ENCODE results near the gene CGNL1.
A peak's percentile ranks its signal among the peaks of the same experiment; 100 is the strongest.

CGNL1 gene

GRCh38 chr15:57345584-57345983, 30.7 kb upstream of the CGNL1 start:
- DNase-seq: peak in 2 of 10 donors; percentile 56 to 70
- intact Hi-C loops (cut with DNase I): no loop called here

- intact Hi-C loops (cut with DNase I): no loop called here
- DNase-seq: no peak
Measured at GRCh38 chr15:57348081-57348480, 28.2 kb upstream of the CGNL1 start.

- no peak for DNase-seq
- intact Hi-C loops (cut with DNase I): no loop called here
Measured at GRCh38 chr15:57352535-57353316, 23.6 kb upstream of the CGNL1 start.

GRCh38 chr15:57353317-57353804, 22.9 kb upstream of the CGNL1 start:
- intact Hi-C loops (cut with DNase I): no loop called here
- no peak for DNase-seq

- DNase-seq: no peak
- intact Hi-C loops (cut with DNase I): no loop called here
Measured at GRCh38 chr15:57354436-57355123, 21.7 kb upstream of the CGNL1 start.

- no peak for DNase-seq
- intact Hi-C loops (cut with DNase I): no loop called here
Measured at GRCh38 chr15:57355259-57355658, 21.0 kb upstream of the CGNL1 start.

- intact Hi-C loops (cut with DNase I): no loop called here
- DNase-seq: no peak
Measured at GRCh38 chr15:57356178-57356577, 20.1 kb upstream of the CGNL1 start.

- no peak for DNase-seq
- intact Hi-C loops (cut with DNase I): no loop called here
Measured at GRCh38 chr15:57356636-57357035, 19.7 kb upstream of the CGNL1 start.

- no peak for DNase-seq
- intact Hi-C loops (cut with DNase I): no loop called here
Measured at GRCh38 chr15:57357799-57358198, 18.5 kb upstream of the CGNL1 start.

- no peak for DNase-seq
- intact Hi-C loops (cut with DNase I): no loop called here
Measured at GRCh38 chr15:57358571-57358970, 17.7 kb upstream of the CGNL1 start.

- DNase-seq: no peak
- intact Hi-C loops (cut with DNase I): no loop called here
Measured at GRCh38 chr15:57363661-57364060, 12.6 kb upstream of the CGNL1 start.

- intact Hi-C loops (cut with DNase I): no loop called here
- no peak for DNase-seq
Measured at GRCh38 chr15:57364282-57365007, 11.9 kb upstream of the CGNL1 start.

GRCh38 chr15:57367556-57367955, 8.7 kb upstream of the CGNL1 start:
- no peak for DNase-seq
- intact Hi-C loops (cut with DNase I): no loop called here

- no peak for DNase-seq
- intact Hi-C loops (cut with DNase I): no loop called here
Measured at GRCh38 chr15:57370929-57371328, 5.4 kb upstream of the CGNL1 start.

- intact Hi-C loops (cut with DNase I): no loop called here
- no peak for DNase-seq
Measured at GRCh38 chr15:57373251-57373881, 2.9 kb upstream of the CGNL1 start.

- intact Hi-C loops (cut with DNase I): no loop called here
- DNase-seq: no peak
Measured at GRCh38 chr15:57373882-57374276, 2.4 kb upstream of the CGNL1 start.

- DNase-seq: no peak
- intact Hi-C loops (cut with DNase I): no loop called here
Measured at GRCh38 chr15:57376696-57377477, 582 bp downstream of the CGNL1 start.

- intact Hi-C loops (cut with DNase I): no loop called here
Measured at GRCh38 chr15:57377478-57377847, 1.2 kb downstream of the CGNL1 start.

GRCh38 chr15:57379487-57379886, 3.2 kb downstream of the CGNL1 start:
- DNase-seq: no peak
- intact Hi-C loops (cut with DNase I): no loop called here

More at GRCh38 chr15:57377478-57377847, 1.2 kb downstream of the CGNL1 start:
- DNase-seq: no peak

GRCh38 chr15:57380854-57381253, 4.5 kb downstream of the CGNL1 start:
- no peak for DNase-seq
- intact Hi-C loops (cut with DNase I): no loop called here
